ENCODE data around the gene ALDH1L2.

DNA sequence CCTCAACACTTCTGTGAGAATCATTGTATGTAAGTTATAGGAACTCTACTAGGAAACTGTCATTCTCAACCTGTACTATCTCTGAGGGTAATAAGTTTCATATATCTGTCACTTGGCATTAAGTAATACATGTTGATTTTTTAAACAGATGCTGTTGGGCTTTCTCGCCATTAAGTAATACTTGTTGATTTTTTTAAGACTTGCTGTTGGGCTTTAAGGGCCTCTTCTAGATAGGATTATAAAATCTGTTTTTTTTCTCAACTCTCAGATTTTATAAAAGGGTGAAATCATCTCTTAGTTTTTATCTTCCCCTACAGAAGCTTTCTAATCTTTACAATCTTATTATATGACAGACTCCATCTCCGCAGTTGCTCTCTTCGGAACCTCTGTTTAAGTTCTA, 28.8 kb upstream of the ALDH1L2 start:
- TF ChIP-seq, protein P1, sequence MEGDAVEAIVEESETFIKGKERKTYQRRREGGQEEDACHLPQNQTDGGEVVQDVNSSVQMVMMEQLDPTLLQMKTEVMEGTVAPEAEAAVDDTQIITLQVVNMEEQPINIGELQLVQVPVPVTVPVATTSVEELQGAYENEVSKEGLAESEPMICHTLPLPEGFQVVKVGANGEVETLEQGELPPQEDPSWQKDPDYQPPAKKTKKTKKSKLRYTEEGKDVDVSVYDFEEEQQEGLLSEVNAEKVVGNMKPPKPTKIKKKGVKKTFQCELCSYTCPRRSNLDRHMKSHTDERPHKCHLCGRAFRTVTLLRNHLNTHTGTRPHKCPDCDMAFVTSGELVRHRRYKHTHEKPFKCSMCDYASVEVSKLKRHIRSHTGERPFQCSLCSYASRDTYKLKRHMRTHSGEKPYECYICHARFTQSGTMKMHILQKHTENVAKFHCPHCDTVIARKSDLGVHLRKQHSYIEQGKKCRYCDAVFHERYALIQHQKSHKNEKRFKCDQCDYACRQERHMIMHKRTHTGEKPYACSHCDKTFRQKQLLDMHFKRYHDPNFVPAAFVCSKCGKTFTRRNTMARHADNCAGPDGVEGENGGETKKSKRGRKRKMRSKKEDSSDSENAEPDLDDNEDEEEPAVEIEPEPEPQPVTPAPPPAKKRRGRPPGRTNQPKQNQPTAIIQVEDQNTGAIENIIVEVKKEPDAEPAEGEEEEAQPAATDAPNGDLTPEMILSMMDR (IDR thresholded peaks at IDR 0.05) = no peak
- TF ChIP-seq POLR2A (IDR thresholded peaks at IDR 0.05) = no peak

Measured in thyroid gland (tissue), 4 donors.